C4-2B (cell line): ENCODE measurements around the gene NKRF.

Experiments
- ZFX ChIP-seq: fragments of 450-650 bp; IDR thresholded peaks from 2 replicates; pipeline ENCODE4 v1.6.1; 2017
- TF ChIP-seq, protein P1 (sequence below): fragments of 450-650 bp; conservative IDR thresholded peaks from 2 replicates; pipeline ENCODE4 v1.5.1; 2017; ENCODE audit warnings: mild to moderate bottlenecking

DNA sequence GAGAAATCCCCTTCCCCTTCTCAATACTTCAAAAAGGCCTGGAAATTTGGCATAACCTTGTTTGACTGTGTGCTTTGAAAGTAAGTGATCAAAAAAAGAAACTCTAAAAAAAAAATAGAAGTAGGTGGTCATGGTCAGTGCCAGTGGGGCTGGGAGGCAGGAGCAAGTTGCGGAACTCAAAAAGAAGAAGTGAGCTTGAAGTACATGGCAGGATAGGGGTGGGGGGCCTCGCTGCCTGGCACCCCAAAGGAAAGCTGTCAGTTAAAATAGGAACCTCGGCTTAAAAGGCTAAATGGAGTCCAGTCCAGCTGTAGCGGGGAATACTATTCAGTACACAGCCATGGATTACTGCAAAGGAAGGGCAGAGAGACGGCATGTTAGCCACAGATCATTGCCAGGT lies 12.2 kb upstream of the NKRF start:
- TF ChIP-seq, protein P1, sequence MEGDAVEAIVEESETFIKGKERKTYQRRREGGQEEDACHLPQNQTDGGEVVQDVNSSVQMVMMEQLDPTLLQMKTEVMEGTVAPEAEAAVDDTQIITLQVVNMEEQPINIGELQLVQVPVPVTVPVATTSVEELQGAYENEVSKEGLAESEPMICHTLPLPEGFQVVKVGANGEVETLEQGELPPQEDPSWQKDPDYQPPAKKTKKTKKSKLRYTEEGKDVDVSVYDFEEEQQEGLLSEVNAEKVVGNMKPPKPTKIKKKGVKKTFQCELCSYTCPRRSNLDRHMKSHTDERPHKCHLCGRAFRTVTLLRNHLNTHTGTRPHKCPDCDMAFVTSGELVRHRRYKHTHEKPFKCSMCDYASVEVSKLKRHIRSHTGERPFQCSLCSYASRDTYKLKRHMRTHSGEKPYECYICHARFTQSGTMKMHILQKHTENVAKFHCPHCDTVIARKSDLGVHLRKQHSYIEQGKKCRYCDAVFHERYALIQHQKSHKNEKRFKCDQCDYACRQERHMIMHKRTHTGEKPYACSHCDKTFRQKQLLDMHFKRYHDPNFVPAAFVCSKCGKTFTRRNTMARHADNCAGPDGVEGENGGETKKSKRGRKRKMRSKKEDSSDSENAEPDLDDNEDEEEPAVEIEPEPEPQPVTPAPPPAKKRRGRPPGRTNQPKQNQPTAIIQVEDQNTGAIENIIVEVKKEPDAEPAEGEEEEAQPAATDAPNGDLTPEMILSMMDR = no peak
- no peak for TF ChIP-seq ZFX
